SHP77 (cell line): ENCODE results near the gene RBM45.
A peak's percentile ranks its signal among the peaks of the same experiment; 100 is the strongest.
"Not testable (repeated sequence)": the region's sequence is repeated elsewhere in the genome, so short reads cannot be mapped to it uniquely, and the experiment has no call there.

Experiments
- DNase-seq, 2 experiments: peaks; one replicate each; lab custom pipeline; 2025; lab: John Stamatoyannopoulos, UW

The RBM45 gene

GRCh38 chr2:178106053-178106452, 6.2 kb upstream of the RBM45 start:
- no peak for DNase-seq

GRCh38 chr2:178108176-178108575, 4.1 kb upstream of the RBM45 start:
- no peak for DNase-seq

DNA sequence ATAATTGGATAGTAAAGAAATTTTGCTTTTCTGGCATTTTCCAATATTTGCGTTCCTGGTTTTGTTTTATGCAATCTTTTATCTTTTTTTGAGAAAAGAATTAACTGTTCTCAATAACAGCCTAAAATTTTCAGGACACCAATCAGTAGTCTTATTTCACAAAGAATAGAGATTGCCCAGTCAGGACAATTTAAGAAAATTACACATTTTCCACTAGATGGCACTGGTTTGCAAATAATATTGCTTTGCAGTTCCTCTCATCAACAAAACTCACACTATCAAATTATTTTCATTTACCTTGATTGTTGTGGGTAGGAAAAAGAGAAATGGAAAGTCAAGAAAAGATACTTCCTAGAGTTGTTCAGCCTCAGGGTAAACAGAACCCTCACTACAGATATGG, 2.4 kb upstream of the RBM45 start:
- DNase-seq, result peak; percentile 10 to 25

DNA sequence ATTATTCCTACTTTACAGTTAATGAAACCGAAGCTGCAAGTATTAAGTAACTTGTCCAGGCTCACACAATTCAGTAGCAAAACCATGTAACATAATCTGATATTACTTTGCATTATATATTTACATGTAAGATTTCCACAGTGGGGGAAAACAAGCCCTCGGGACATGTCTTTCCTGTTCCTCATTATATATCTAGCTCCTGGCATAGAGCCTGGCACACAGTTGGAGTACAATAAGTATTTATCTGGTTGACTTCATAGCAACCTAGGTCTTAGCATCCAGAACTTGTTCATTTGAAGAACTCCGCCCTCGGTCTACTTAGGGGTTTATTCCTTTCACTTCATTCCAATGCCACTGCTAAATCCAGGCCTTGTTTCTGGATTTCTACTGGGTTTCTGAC, 1.6 kb upstream of the RBM45 start:
- DNase-seq, result no peak

DNA sequence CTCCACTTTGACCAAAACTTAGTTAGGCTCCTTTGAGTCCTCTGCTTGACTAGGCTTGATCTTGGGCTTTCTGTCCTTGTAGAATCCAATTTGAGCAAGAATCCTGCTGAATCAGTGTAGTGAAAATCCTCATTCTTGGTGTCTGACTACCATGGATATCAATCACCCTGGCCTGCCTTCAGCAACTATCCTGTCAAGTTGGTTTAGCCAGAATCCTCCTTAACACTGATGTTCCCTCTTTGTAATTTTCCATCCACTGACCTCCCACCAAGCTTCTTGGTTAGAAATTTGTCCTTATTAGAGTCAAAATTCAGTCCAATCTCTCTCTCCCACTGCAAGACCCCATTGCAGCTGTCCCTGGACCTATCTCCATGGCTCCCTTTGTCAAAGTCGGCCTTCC, 494 bp upstream of the RBM45 start:
- DNase-seq, result no peak

GRCh38 chr2:178114462-178114861, 2.2 kb downstream of the RBM45 start:
- no peak for DNase-seq

DNA sequence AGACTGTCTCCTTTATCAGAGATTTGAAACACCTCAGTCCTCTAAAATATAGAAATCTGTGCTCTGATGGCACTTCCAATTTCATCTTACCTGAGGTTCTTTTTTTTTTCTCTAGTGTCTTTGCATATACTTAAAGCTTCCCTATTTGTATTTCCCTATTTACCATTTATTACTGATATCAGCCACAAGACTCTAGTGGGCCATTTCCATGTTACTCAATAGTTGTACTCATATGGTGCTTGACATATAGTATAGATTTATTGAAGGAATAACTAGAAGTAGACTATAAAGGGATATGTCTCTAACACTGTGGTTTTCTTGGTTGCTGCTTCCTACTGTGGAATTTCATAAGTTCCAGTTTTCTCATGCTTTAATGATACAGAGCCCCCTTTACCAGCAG, 3.0 kb downstream of the RBM45 start:
- DNase-seq, result no peak

DNA sequence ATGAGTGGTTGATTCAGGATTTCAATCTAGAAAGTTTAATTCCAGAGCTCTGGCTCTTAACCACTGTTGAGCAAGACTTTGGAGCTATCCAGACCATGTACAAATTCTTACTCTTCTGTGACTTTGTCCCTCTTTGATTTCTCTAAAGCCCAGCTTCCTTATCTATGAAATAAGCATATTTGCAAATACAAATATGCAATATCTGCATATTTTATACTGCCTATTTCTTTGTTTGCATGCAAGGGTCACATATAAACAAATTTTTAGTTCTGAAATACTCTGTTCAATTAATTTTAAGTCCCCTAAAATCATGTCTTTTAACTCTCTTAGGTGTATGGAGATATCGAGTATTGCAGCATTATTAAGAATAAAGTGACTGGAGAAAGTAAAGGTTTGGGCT, 5.5 kb downstream of the RBM45 start:
- no peak for DNase-seq

DNA sequence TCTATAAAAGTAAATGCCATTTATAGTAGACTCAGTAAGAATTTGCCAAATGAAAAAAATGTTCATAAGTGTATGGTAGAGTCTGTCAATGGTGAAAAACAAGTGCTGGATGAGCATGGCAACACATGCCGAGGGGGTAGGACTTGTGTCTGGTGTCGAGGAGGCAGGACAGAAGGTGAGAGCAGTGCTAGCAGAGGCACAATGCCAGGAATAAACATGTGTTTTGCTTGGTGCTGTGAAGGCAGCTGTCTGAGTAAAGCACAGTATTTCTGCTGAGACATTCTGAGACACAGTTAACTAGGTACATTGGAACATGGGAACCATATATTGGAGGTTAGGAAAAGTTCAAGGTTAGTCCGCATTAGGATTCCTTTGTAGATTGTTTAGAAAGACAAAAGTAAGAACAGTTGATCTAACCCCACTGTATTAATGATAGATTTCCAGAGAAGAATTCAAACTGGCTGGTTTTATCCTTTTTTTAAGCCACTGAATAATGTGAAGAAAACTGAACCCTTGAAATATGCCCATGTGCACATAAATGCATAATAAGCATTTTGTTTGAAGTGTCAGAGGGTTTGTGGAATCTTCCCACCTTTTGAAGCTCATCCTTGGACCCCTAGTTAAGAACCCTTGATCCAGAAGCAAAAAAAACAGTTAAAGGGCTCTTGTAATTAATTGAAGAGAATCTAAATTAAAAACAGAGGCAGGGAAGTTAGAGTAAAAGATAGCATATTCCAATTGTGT, 7.1 kb downstream of the RBM45 start:
- DNase-seq, result no peak

DNA sequence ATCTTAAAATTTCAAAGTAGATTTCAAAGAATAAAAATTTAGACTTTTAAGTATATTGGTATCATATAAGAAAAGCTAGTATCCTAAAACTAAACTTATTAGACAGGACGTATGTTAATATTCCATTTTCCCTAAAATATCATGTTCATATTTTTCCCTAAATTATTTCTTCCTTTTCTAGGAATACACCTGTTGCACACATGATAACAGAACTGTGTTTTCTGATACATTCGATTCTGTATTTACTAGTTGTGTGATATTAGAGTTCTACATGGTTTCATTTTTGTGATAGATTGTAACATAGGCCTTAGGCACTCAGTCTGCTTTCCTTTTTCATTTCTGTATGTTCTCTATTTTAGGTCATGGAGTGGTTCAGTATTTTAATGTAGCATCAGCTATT, 10.9 kb downstream of the RBM45 start:
- DNase-seq, result no peak

DNA sequence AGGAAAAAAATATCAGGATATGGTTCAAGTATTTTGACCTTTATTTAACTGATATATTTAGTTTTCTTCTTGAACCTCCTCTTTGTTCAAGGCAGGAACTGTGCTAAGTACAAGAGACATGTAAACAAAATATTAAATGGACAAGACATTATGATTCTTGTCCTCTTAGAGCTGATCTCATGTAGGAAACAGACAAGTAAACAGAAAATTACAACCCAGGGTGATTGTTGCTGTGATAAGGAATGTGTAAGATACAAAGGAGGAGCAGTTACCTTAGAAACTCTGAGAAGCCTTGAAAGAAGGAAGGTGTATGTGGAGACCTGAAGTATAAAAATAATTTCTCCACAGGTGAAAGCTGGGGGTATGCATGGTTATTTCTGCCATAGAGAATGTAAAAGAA, 12.9 kb downstream of the RBM45 start:
- no peak for DNase-seq

DNA sequence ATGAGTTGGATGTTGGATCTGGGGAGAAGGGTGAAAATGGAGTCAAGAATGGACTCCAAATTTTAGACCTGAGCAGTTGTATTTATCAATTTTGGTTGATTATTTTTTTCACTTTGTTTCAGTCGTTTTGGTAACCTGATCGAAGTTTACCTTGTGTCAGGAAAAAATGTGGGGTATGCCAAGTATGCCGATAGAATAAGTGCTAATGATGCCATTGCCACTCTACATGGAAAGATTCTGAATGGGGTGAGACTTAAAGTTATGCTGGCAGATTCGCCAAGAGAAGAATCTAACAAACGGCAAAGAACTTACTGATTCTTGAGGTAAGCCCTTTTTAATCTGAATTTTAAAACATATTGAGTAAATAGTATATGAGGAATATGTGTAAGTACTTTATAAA, 13.6 kb downstream of the RBM45 start:
- no peak for DNase-seq

DNA sequence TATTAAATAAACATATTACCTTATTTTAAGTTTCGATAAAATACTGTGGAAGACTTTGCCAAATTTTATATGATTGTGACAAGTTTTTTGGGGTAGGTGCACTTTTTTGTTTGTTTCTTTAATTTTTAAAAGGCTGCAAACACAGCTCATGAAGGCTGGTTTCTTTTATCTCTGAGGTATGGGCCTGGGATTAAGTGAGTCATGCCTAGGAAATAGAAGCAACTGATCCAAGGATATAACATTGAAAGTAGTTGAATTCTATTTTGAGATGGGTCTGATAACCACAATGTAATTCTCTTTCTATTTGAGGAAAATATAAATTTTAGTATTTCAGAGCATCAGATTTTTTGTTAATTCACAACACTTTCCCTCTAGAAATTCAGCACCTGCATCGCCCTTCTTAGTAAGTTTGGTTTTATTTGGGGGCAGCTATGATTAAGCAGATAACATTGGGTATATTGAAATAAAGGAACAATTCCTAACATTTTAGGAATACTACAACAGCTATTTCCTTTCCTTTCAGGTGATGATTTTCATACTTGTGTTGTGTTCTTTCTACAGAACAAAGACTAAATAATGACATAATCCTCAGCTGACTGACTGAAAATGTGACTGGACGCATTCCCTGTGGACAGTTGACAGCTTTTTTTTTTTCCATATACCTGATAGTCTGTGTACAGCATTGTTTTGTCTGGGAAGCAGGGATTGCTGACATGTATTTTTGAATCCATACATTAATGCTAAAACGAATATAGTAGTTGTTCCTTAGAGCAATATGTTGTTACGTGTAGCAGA, 16.8 kb downstream of the RBM45 start:
- DNase-seq, result no peak

GRCh38 chr2:178136321-178137025, 24.2 kb downstream of the RBM45 start:
- no peak for DNase-seq

GRCh38 chr2:178142274-178143065, 30.2 kb downstream of the RBM45 start:
- no peak for DNase-seq

DNA sequence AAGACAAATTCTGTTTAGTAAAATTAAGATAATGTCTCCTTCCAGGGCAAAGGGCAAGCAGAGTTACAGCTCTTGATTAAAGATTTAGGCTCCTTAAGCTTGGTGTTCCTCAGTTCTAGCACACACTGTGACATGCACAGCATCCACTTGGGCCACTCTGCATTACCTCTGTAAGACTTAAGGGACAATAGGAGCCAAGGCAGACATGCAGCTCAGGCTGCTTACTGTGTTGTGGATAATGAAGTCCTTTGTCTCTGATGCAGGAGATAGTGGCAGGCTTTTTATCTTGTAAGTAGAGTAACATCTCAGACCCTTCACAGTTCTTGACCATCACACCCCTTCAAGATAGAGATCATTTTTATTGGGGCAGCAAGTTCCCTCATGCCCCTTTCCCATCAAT, 31.2 kb downstream of the RBM45 start:
- no peak for DNase-seq

GRCh38 chr2:178152033-178152432, 39.8 kb downstream of the RBM45 start:
- no peak for DNase-seq

DNA sequence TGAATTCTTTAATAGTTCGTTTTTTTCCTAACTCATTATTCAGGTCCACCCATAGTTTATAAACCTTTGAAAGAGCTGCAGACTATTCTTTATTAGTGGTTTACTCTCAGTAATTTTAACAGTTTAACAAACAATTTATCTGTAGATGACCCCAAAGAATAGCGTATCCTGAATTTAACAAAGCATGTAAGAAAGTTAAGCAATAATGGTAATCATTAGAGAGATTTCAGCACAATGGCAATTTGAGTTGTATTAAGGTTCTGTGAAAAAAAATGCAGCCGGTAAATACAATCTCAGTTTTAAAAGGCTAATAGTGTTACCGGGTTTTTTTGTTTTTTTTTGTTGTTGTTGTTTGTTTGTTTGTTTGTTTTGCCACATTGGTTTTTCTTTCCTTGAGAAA, 40.3 kb downstream of the RBM45 start:
- DNase-seq, result no peak

GRCh38 chr2:178152977-178153376, 40.7 kb downstream of the RBM45 start:
- no peak for DNase-seq

DNA sequence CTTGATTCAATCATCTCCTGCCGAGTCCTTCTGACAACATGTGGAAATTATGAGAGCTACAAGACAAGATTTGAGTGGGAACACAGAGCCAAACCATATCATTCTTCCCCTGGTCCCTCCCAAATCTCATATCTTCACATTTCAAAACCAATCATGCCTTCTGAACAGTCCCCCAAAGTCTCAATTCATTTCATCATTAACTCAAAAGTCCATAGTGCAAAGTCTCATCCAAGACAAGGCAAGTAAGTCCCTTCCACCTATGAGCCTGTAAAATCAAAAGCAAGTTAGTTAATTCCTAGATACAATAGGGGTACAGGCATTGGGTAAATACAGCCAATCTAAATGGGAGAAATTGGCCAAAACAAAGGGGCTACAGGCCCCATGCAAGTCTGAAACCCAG, 41.6 kb downstream of the RBM45 start:
- not testable (repeated sequence) for DNase-seq

DNA sequence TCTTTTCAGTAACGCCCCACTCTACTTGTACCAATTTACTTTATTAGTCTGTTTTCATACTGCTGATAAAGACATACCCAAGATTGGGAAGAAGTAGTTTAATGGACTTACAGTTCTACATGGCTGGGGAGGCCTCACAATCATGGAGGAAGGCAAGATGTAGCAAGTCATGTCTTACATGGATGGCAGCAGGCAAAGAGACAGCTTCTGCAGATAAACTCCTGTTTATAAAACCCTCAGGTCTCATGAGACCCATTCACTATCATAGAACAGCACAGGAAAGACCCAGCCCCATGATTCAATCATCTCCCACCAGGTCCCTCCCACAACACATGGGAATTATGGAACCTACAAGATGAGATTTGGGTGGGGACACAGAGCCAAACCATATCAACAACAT, 43.3 kb downstream of the RBM45 start:
- no peak for DNase-seq

GRCh38 chr2:178157574-178157973, 45.3 kb downstream of the RBM45 start:
- no peak for DNase-seq
